Esophagus muscularis mucosa (tissue), 3 donors: Measurements from ENCODE around the gene RNF220.

Experiments used
- POLR2A ChIP-seq: fragments of 450-650 bp; IDR thresholded peaks from one replicate; pipeline ENCODE4 v1.6.1; 2017; ENCODE audit warnings: antibody characterized with exemption, moderate library complexity, mild to moderate bottlenecking, low read depth
- TF ChIP-seq, protein P1 (sequence below), 3 experiments: fragments of 200-600 bp in 2 of 3; fragments of 450-650 bp in 1 of 3; sonication (generic) in 2 of 3; IDR thresholded peaks; one replicate each; pipeline ENCODE4 v1.5.1; 2017 to 2019; ENCODE audit warnings: antibody characterized with exemption in 3 of 3, mild to moderate bottlenecking in 2 of 3, moderate library complexity in 1 of 3

DNA sequence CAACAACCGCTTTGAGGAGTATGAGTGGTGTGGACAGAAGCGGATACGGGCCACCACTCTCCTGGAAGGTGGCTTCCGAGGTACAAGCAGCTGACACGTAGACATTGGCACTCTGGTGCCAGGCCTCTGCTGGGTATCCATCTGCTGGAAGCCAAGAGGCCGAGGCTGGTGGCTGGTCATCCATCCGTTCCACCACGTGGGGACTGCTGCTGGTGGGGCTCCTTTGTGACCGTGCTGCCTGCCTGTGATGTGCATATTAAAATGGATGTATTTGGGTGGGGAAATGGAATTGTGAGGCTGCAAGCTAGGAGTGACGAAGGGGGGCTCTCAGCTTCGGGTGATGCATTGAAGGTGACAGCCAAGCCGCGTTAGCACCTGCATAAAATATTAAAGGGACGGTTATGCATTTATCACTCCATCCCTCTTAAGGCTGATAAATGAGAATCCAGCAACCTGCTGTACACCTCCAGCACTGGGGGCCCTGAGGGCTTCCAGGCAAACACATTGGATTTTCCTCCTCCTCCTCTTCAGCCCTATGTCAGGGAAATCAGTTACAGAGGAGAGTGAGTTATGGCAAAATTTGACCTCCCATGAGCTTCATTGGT lies 231.1 kb downstream of the RNF220 start:
- TF ChIP-seq, protein P1, sequence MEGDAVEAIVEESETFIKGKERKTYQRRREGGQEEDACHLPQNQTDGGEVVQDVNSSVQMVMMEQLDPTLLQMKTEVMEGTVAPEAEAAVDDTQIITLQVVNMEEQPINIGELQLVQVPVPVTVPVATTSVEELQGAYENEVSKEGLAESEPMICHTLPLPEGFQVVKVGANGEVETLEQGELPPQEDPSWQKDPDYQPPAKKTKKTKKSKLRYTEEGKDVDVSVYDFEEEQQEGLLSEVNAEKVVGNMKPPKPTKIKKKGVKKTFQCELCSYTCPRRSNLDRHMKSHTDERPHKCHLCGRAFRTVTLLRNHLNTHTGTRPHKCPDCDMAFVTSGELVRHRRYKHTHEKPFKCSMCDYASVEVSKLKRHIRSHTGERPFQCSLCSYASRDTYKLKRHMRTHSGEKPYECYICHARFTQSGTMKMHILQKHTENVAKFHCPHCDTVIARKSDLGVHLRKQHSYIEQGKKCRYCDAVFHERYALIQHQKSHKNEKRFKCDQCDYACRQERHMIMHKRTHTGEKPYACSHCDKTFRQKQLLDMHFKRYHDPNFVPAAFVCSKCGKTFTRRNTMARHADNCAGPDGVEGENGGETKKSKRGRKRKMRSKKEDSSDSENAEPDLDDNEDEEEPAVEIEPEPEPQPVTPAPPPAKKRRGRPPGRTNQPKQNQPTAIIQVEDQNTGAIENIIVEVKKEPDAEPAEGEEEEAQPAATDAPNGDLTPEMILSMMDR (IDR thresholded peaks at IDR 0.05) = no peak
- TF ChIP-seq POLR2A = no peak
